ENCODE measurements around the gene SLC12A7.

DNA sequence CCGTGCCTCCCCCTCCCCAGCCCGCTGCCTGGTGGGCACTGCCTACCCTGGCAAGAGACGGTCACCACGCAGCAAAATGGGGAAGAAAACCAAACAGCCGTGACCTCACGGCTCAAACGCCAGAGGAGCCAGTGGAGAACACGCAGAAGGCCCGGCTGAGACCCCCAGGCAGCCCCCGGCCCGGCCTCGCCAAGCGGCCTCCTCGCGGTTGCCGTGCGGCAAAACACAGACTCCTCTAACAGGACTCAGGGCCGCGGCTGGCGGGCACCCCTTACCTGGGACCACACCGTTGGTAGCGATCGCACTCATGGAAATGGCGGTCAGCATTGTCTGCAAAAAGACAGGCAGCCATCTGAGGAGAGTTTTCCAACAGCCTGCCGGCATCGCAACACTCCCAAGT, 23.8 kb downstream of the SLC12A7 start:
- TF ChIP-seq, protein P1, sequence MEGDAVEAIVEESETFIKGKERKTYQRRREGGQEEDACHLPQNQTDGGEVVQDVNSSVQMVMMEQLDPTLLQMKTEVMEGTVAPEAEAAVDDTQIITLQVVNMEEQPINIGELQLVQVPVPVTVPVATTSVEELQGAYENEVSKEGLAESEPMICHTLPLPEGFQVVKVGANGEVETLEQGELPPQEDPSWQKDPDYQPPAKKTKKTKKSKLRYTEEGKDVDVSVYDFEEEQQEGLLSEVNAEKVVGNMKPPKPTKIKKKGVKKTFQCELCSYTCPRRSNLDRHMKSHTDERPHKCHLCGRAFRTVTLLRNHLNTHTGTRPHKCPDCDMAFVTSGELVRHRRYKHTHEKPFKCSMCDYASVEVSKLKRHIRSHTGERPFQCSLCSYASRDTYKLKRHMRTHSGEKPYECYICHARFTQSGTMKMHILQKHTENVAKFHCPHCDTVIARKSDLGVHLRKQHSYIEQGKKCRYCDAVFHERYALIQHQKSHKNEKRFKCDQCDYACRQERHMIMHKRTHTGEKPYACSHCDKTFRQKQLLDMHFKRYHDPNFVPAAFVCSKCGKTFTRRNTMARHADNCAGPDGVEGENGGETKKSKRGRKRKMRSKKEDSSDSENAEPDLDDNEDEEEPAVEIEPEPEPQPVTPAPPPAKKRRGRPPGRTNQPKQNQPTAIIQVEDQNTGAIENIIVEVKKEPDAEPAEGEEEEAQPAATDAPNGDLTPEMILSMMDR (IDR thresholded peaks at IDR 0.05): no peak
- no peak for TF ChIP-seq POLR2A (IDR thresholded peaks at IDR 0.05)
